Activated CD8-positive, alpha-beta memory T cell treated with anti-CD3 and anti-CD28 coated beads for 36 hours (primary cell): ENCODE measurements around the gene AFF3. TPM values are rescaled to one million over a fixed set of nuclear protein-coding genes. Genes with fewer than 3 reads are reported as not detected.

ENCODE experiments used
- CTCF ChIA-PET: fragments of 350-600 bp; sonication (Branson Sonifier 250); formaldehyde crosslinking; loops from one replicate; lab custom pipeline; 2021; ENCODE audit warnings: antibody characterized with exemption; lab: Charles Lee
- POLR2A ChIA-PET: fragments of 350-600 bp; sonication (Branson Sonifier 250); formaldehyde crosslinking; loops from one replicate; lab custom pipeline; 2021; ENCODE audit warnings: antibody characterized with exemption; lab: Charles Lee
- total RNA-seq, 2 experiments: library from RNA; stranded (reverse); gene quantifications; one replicate each; pipeline ENCODE4 v1.2.3, GENCODE V29; 2021

AFF3 gene
- total RNA-seq, 2 experiments from 2014 or later, result 0.71 to 1.1 TPM

- POLR2A ChIA-PET, result no interaction called here
- CTCF ChIA-PET, result no interaction called here
Measured at GRCh38 chr2:100053087-100053885, 89.1 kb downstream of the AFF3 start.

DNA sequence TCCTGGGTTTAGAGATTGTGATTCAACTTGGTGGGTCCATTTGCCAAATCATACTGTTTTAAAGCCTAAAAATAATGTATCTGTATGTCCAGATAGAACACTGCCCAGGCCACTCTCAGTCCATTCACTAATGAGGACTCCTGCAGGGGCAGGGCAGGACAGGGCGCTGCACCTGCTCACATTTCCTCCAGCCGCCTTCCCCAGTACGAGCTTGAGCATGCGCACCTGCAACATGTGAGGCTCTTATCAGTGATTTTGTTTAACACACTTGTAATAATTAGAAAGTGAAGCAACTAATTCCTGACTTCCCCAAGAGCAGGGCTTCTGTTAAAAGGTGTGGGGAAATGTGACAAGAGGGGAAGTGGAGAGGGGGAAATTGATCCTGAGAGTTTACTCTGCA, 89.7 kb downstream of the AFF3 start:
- CTCF ChIA-PET, result no interaction called here
- POLR2A ChIA-PET, result no interaction called here

DNA sequence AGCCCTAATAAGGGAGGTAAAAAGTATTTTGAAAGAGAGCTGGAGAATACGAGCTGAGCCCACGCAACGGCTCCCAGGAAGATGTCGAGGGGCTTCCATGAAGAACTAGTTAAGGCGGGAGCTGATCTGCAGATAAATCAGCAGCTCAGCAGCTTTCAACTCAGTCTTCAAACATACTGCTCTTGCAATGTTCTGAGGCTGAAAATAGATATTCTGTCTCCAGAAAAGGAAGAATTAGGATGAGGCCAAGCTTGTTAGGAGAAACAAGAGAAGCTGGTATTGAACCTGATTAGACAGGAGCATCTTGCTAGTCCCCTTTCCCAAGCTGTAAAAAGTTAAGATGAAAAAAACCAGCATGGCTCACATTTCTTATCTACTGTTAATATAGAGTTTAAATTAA, 91.1 kb downstream of the AFF3 start:
- ChIA-PET CTCF (no interaction called here), POLR2A (no interaction called here)

DNA sequence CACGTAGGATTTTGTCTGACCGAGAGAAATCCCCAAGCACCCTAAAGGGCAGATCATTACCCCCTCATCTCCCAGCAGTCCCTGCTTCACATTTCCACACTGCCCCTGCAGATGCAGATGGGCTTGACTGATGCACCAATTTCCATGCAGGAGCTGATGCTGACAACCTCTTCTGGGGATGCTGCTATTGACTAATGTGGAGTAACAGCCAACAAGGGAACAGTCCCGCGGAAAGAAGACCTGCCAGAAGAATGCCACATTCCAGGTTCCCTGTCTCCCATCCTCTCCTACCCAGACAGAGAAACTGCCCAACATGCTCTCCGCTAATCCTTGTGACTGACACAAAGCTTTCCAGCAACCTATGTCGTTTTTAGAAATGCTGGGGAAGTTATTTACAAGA, 91.7 kb downstream of the AFF3 start:
- ChIA-PET POLR2A (no interaction called here), CTCF (no interaction called here)

- POLR2A ChIA-PET, result interaction anchor here (0.6 kb wide), 1 partner anchor 31 kb away, joined by 9 read pairs; no protein-coding TSS in a partner anchor
- CTCF ChIA-PET, result no interaction called here
Measured at GRCh38 chr2:100046961-100047947, 95.1 kb downstream of the AFF3 start.

- ChIA-PET CTCF (no interaction called here), POLR2A (no interaction called here)
Measured at GRCh38 chr2:100045000-100045399, 97.4 kb downstream of the AFF3 start.

DNA sequence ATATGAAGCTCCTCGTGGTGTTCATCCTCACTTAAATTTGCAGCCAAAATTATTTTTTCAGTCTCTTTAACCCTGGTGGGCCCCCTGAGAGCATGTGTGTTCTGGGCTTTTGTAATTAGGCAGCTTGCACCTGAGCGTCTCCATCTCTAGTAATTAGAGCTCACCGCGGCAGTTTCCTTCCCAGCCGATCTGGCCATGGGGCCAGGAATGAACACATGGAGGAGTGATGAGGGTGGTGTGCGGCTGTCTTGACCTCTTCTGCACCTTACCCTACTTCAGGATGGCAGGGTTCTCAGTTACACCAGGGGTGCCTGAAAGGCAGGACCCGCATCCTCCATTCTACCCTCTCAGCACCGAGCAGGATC, 98.5 kb downstream of the AFF3 start:
- ChIA-PET CTCF (no interaction called here), POLR2A (no interaction called here)

GRCh38 chr2:100043081-100043890, 99.1 kb downstream of the AFF3 start:
- POLR2A ChIA-PET, result interaction anchor here (0.7 kb wide), 1 partner anchor 484 kb away, joined by 3 read pairs; no protein-coding TSS in a partner anchor
- CTCF ChIA-PET, result interaction anchor here (0.6 kb wide), 1 partner anchor 650 kb away, joined by 3 read pairs; no protein-coding TSS in a partner anchor

- ChIA-PET CTCF (no interaction called here), POLR2A (interaction anchor here (0.7 kb wide), 1 partner anchor 484 kb away, joined by 3 read pairs; no protein-coding TSS in a partner anchor)
Measured at GRCh38 chr2:100042562-100042961, 99.8 kb downstream of the AFF3 start.

DNA sequence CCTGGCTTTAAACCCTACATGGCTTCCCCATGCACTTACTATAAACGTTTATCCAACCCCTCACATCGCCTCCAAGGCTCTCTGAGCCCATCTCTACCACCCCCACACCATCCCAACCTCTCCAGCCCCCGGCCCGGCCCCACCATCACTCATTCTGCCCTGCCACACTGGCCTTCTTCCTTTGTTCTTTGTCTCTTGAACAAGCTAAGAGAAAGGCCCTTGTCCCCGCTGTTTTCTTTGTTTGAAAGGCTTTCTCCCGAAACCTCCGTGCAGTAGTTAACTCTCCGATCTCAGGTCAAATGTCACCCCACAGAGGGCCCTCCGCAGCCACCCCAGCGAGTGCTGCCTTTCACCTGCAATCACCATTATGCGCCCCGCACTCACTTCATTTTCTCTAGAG, 100.4 kb downstream of the AFF3 start:
- ChIA-PET POLR2A (no interaction called here), CTCF (no interaction called here)

- ChIA-PET POLR2A (no interaction called here), CTCF (no interaction called here)
Measured at GRCh38 chr2:100041385-100041784, 101.0 kb downstream of the AFF3 start.

GRCh38 chr2:100040906-100041305, 101.5 kb downstream of the AFF3 start:
- ChIA-PET POLR2A (no interaction called here), CTCF (no interaction called here)

GRCh38 chr2:100039291-100039980, 103.0 kb downstream of the AFF3 start:
- POLR2A ChIA-PET, result no interaction called here
- CTCF ChIA-PET, result no interaction called here

GRCh38 chr2:100038011-100038410, 104.4 kb downstream of the AFF3 start:
- ChIA-PET POLR2A (no interaction called here), CTCF (no interaction called here)

GRCh38 chr2:100036793-100037192, 105.6 kb downstream of the AFF3 start:
- CTCF ChIA-PET, result no interaction called here
- POLR2A ChIA-PET, result no interaction called here

GRCh38 chr2:100036026-100036425, 106.4 kb downstream of the AFF3 start:
- ChIA-PET CTCF (no interaction called here), POLR2A (no interaction called here)

- POLR2A ChIA-PET, result no interaction called here
- CTCF ChIA-PET, result no interaction called here
Measured at GRCh38 chr2:100034431-100034830, 108.0 kb downstream of the AFF3 start.

- ChIA-PET CTCF (no interaction called here), POLR2A (no interaction called here)
Measured at GRCh38 chr2:100033976-100034375, 108.4 kb downstream of the AFF3 start.

- ChIA-PET POLR2A (no interaction called here), CTCF (no interaction called here)
Measured at GRCh38 chr2:100031604-100032003, 110.8 kb downstream of the AFF3 start.
